ENCODE results near the gene VWA5B1.

DNA sequence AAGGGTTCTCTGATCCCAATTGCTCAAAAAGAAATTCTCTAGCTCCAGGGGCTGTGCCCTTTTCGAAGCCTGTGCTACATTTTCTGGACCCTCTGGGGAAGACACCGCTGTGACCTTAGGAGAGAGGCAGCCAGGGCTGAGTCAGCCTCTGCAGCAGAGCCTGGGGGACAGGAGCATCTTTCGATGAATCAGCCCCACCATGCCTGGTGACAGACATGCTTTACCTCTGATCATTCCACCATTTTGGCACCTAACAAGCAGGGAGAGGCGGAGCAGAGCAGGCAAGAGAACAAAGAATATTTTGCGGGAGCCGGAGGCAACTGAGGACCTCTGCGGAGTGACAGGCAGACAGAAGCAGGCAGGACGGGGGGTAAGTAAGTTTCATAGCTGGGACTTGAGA, 84.9 kb downstream of the VWA5B1 start:
- TF ChIP-seq POU2F2 (IDR thresholded peaks at IDR 0.05; ENCODE audit: low read depth, low read length): no peak
- no peak for TF ChIP-seq POLR2A (IDR thresholded peaks at IDR 0.05; ENCODE audit: low read depth, low read length)
- no peak for TF ChIP-seq TAF1 (IDR thresholded peaks at IDR 0.05; ENCODE audit: low read depth, low read length)
- no peak for TF ChIP-seq POLR2AphosphoS5 (IDR thresholded peaks at IDR 0.05; ENCODE audit: low read depth, low read length)
